Muscle of arm (tissue), 12 donors: ENCODE data around the gene ITGA1. TPM values are rescaled to one million over a fixed set of nuclear protein-coding genes. Genes with fewer than 3 reads are reported as not detected.
"Not testable (repeated sequence)": the region's sequence is repeated elsewhere in the genome, so short reads cannot be mapped to it uniquely, and the experiment has no call there.

Experiments used
- DNase-seq: peaks from one replicate; pipeline ENCODE4 v3.0.0-alpha.2; 2013
- polyA plus RNA-seq, 12 donors: library from polyadenylated mRNA; unstranded; fragments of 120-200 nt; gene quantifications; one replicate each; pipeline ENCODE4 v1.2.1, GENCODE V29; 2013; ENCODE audit not compliant: insufficient read length in 12 of 12

ITGA1 gene
- polyA plus RNA-seq, 12 donors = 19.2 to 29.5 (median 27.2) TPM; not detected in 1

DNA sequence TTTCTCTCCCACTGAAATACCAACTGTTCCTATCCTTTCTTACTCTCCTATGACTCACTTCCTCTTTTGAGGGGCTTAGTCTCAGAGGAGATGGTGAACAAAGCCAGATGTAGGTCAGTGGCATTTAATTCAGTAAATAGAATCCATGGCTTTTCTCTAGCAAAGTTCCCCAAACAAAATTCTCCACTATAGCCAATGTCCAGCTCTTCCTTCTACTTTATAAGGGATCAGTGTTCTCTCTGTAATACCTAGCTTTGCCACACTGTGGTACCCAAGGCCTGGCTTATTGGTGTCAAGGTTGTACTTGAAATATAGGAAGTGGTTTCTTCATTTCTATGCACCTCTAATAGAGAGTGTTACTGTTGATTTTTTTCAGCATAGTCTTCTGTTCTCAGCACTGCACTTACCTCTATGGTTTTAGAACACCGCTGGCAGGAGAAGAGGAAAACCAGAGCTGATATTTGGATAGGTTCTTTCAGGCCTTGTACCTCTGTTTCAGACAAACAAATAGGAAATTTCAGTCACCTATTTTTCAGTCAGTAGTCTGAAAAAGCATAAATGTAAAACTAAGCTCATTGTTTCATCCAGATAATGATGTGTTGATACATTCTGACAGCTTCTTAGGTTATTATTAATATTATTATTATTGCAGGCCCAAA lies 160.8 kb downstream of the ITGA1 start:
- DNase-seq = peak; percentile 70

DNA sequence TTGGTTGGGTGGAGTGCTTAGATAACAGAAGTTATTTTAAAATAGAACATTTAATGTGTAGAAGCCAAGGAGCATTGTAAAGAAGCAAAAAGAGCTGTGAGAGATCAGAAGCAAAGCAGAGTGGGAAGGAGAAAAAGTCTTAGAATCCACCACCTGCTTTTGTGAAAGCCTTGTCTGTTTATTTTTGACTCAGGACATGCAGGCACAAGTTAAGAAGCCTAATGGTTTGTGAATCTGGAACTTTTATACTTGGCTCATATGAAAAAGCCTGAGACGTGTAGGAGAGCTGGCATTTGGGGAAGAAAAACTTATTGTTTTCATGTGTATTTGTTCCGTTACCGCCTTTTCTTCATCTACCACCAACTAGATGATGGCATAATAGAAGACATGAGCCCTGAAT lies 163.0 kb downstream of the ITGA1 start:
- no peak for DNase-seq

DNA sequence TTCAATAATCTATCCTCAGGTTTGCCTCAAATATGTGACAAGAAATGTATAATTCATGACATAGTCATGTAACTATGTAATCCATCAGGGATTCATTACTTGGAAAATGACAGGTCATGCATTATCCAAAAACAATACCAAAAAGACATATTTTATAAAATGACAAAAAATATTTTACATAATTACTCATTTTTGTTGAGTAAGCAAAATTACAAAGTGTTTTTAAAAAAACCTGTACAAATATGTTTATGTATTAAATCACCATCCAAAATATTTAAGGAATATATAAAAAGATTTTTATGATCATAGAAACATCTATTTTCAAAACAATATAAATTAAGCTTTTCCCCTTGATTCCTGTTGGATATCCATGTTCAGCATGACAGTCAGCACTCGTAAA lies 164.8 kb downstream of the ITGA1 start:
- DNase-seq = no peak

DNA sequence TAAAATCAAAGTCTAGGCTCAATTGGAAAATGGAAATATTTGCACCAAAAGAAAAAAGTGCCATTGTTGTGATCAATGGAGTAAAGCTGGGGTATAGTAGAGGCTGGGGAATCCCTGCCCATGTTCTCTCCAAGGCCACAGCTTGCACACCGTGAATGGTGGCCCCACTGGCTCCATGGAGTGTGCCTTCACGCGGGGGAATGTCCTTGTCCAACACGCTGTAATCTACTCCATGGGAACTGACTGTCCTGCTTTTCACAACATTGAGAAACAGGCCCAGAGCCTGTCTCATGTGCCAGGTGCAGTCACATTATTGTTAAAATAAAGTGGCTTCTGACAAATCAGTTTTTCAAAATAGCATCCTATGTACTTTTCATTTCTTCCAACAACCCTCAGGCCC lies 168.3 kb downstream of the ITGA1 start:
- DNase-seq = no peak

DNA sequence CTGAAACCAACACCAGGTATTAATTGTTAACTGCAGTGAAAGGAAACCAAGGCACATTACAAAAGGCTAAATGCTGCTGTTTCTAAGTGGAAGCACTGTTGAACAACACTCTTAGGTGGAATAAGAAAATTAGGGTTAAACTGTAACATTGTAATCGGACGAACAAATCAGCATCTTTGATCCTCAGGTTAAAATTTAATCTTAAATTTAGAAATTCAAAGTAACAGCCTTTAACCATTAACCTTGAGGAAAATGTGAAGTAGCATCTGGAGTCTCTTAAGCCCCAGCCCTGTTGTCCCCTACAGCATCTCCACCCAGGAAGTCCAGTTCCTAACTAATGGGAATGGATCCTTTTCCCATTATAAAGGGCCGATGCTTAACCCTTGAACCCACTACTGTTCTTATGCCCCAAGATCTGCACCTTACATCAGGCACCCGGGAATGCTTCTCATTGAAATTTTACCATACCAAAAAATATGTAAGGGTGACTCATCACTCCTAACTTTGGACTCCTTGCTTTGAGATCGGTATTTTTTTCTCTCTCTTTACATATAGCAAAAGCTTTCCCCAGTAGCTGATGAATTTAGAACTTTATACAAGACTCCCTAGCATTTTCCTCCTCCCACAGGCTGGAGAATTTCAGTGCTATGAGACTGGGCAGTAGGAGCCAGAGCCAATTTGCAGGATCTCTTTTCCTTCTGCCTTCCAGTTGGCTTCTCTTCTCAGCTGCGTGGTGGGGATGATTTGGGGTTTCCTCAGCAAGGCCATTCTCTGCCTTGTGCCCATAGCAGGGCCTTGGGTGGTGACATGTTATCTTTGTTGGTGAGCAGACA lies 169.4 kb downstream of the ITGA1 start:
- DNase-seq = no peak

DNA sequence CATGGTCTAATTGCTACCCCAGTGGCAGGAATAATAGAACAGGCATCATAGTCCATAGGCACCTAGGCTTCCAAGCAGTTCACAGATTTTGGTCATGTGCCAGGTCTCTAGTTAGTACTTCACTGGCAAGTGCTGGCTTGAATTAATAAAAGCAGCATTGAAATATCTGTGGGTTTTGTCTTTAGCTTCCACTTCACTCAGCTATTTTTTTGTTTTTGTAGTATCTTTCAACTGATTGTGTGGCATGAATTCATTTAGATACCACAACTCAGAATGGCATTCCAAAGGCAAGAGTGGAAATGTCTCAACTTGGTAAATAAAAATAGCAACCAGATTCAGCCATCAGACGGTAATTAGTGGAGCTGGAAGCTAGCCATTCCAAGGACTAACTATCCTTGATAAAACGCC lies 173.6 kb downstream of the ITGA1 start:
- DNase-seq = no peak

DNA sequence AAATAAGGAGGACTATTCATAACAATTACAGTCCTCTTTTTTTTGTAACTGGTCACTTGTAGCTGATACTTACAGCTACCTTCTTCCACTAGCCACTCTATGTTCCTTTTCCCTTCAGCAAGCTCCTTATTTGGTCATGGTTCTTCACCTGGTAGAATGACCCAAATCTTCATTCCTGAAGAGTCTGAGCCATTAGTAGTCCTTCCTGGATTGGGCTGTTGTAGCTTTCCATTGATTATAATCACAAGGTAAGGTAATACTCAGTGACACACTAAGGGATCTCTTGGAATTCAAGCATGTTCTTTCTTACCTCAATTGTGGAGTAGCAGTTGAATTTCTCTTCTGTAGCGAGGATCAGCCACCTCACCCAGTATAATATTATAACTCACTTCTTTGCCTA lies 175.9 kb downstream of the ITGA1 start:
- DNase-seq = no peak

DNA sequence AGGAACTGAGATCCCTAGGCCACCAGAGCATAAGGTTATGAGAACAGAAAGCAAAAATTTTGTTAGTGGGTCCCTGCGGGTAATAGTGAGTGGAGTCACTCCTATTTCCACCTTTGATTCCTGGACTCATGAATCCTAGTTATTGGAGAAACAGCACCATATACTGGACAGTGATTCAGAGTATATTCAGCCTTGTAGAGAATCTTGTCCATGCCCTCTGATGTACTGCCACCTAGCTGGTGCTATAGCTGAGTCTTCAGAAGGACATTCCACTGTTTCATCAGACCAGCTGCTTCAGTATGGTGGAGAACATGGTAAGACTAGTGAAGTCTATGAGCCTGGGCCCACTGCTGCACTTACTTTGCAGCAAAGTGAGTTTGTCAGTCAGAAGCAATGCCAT lies 176.4 kb downstream of the ITGA1 start:
- DNase-seq = no peak

DNA sequence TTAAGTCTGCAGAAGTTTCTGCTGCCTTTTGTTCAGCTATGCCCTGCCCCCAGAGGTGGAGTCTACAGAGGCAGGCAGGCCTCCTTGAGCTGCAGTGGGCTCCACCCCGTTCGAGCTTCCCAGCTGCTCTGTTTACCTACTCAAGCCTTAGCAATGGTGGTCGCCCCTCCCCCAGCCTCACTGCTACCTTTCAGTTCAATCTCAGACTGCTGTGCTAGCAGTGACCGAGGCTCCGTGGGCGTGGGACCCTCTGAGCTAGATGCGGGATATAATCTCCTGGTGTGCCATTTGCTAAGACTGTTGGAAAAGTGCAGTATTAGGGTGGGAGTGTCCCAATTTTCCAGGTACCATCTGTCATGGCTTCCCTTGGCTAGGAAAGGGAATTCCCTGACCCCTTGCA lies 188.4 kb downstream of the ITGA1 start:
- not testable (repeated sequence) for DNase-seq

DNA sequence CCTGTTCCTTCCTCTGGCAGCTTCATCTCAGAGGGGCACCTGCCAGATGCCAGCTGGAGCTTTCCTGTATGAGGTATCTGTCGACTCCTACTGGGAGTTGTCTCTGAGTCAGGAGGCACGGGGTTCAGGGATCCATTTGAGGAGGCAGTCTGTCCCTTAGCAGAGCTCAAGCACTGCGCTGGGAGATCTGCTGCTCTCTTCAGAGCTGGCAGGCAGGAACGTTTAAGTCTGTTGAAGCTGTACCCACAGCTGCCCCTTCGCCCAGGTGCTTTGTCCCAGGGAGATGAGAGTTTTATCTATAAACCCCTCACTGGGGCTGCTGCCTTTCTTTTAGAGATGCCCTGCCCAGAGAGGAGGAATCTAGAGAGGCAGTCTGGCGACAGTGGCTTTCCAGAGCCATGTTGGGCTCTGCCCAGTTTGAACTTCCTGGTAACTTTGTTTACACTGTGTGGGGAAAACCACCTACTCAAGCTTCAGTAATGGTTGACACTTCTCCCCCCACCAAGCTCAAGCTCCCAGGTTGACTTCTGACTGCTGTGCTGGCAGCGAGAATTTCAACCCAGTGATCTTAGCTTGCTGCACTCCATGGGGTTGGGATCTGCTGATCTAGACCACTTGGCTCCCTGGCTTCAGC lies 189.7 kb downstream of the ITGA1 start:
- no peak for DNase-seq

DNA sequence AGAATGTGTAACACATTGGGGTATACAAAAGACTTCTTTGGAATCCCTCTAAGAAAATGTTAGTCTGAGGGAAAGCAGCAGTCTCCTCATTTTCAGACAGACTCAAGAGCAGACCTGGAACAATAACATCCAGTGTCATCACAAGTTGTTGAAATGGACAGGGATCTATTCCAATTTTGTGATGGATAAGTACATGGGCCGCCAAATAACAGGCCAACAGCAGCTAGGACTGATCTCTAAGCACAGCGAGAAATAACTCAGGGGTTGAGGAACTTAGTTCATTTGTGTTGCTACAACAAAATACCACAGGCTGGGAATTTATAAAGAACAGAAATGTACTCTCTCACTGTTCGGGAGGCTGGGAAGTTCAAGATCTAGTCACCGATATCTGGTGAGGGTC lies 193.8 kb downstream of the ITGA1 start:
- no peak for DNase-seq

DNA sequence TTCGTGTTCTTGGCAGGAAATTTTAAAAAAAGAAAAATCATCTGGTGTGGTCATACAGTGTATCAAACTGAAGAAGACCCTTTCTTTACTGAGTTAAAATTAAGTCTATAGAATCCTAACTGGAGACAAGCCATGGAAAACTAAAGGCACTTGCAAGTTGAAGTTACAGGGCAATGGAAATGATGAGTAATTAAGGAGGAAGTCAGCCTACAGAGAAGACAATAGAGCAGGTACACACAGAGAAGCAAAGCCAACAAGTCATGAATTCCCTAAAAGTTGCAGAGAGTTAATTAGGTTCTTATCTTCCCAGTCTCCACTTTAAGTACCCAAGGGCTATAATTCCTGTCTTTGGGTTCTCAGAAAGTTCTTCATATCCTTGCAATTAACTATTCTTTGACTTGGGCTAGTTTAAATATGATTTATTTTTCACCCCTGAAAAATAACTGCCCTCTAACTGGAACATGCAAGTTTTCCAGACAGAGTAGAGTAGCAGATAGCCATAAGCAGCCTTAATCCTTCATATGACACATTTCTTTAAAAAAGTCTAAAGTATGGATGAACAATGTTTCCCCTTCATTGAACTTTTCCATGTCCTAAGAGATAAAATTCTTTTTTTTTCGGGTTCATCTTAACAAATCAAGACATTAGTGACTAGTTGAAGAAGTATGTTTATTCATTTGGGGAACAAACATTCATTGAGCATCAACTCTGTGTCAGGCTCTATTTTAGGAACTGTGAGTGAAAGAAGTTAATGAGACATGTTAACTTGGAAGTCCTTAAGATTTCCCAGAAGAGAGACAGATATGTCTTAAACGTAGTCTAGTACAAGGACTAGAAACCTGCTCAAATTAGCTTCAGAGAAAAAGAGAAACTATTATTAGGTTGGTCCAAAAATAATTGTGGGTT lies 196.3 kb downstream of the ITGA1 start:
- DNase-seq = no peak

DNA sequence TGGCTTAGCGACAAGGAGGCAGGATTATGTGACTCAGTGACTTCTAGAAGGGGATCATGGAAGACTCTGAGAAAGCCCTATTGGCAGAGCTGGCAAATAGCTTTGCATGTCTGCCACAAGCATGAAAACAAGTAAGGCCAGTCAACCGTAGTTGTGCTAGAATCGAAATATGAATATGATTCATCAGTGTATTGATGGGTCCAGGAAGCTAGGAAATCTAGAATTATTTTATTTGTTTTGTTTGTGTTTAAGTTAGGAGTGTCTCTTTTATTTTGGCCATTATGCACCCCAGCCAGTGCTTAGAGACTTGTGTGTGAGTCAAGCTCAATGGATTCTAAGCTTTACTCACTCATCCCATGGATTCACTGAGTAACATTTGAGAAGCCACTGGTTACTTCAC lies 197.6 kb downstream of the ITGA1 start:
- DNase-seq = no peak

DNA sequence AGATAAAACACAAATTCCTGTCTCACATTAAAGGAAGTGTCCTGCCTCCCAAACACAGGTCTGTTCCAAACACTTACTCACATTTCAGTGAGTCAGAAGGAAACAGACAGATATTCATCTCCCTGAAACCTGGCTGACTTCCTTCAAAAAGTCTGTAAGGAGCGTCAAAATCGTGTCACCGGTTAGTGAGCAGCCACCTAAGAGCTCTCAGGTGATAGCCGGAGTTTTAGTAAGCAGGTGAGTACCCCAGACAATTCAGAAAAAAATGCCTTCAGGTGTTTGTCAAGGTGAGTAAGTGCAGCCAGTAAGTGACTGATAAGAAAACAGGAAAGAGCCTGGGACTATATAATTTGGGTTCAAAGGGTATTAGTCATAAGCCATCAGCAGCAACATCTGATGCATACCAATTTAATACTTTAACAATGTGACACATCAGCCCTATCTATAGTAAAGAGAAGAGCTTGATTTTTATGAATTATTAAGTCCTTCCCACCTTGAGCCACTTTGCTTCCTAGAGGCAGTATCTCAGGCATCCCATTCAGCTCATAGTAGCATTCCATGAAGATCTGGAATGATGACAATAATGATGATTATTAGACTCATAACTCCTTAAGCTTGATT lies 200.1 kb downstream of the ITGA1 start:
- DNase-seq = no peak

DNA sequence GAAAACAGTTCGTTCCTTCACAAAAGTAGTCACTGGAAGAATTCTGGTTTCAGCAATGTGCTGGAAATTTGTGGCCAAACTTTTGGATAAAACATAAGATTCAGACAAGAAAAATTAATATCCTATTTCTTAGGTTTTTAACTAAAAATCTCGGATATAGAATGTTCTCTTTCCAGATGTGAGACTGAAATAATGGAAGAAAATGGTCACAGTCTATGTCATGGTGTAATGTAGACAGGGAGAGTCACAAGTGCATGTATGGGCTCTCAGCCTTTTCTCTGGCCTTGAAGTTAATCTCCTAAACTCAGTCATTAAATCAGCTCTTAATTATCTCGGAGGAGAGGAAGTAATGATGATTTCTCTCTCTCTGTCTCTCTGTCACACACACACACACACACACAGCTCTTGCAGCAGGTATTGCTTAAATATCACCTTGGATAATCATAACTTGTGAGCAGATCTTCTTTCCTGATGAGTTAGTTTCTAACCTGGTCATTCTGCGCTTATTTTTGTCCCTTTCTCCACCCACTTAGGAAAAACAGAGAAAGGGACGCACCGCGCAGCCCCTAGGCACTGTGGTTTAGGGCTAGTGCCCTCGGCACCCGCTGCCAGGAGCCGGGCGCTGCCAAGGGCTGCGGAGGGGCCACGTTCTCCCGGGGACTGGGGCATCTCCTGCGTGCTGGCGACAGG lies 200.8 kb downstream of the ITGA1 start:
- DNase-seq = no peak

DNA sequence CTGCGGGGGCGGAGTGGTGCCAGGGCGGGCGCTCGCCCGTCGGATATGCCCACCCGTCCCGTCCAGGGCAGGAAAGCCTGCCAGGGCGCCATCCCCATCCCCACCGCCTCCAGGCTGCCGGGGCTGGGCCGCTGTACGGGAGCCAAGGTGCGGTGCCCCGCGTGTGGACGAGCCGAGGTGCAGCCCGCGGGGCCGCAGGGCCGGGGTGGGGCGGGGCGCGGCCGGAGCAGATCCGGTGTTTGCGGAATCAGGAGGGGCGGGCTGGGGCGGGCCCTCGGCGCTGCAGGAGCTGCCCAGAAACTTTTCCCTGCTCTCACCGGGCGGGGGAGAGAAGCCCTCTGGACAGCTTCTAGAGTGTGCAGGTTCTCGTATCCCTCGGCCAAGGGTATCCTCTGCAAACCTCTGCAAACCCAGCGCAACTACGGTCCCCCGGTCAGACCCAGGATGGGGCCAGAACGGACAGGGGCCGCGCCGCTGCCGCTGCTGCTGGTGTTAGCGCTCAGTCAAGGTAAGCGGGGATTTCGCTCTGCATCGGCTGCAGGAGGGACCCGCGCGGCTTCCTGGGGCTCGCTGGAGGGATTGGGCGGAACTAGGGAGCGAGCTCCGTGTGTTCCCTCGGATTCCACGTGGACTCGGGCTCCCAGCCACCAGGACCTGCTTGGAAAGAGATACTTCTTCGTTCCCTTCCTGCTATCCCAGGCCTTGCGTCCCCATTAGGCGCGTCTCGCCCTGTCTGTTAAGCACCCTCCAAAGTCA lies 201.5 kb downstream of the ITGA1 start, which contains the start of gene ITGA2:
Gene ITGA2, plus strand, starts transcription at position 328 of the 756 bp plus-strand sequence. Its CDS starts 117 bp downstream, at position 445.
- DNase-seq = peak; percentile 43

DNA sequence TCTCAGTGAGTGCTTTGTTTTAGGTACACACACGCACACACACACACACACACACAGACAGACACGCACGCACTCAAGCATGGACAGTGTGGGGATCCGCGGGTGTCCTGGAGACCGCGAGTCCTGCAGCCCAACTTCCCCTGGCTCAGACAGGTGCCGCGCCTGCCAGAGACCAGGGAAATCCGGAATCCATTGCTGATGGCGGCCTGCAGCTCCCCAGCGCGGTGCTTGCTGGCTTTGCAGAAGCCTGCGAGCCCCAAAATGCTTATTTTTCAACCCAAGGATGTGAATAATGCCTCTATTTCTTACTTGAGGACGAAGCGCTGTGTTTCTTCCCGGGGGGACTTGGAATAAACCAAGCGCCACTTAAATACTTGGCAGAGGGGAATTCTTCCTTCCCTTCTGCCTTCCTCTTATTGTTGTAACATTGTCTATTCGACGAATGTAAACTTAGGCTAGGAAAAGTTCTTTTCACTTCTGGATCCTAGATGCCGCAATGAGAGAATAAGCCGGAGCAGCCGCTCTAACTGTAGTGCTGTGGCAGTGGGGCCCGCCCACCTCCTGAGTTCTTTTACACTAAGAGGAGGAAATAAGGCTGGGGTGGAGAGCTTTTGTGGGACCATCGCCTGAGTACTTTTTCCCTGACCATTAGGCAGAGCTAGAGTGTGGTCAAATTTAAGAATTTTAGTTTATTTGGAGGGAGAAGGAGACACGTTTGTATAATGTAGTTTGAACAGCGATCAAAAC lies 202.2 kb downstream of the ITGA1 start:
- peak; percentile 58 for DNase-seq

DNA sequence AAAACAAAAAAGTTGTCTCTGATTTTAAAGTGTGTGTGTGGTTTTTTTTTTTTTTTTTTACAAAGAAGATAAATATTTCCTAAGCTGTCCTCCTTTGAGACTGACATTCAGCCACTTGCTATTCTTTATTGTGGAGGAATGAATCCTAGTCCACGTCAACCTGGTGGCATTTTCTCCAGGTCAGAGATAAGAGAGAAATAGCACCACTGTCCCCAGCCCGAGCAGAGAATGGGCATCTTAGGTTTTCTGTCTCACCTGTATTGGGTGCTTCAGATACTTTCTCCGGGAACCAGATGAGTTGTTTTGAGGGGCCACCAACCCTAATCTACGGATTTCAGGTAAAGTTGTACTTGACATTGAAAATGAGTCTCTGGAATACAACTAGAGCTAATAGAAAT lies 202.8 kb downstream of the ITGA1 start:
- no peak for DNase-seq

DNA sequence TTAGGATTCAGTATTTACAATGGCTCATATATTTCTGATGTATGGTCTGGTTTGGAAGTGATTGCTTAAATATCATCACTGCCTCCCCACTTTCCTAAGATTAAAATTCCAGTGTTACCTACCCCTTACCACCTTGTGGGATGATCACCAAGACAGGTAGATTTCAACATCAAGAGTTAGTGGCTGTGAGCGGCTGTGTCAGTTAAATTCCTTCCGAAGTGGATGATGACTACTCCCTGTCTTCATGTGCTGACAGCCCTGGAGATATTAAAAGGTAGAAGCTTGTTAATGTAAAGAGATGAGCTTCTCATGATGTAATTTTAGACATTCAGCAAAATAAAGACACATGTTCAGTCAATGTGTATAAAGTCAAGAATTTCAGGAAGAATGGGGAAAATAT lies 205.7 kb downstream of the ITGA1 start:
- no peak for DNase-seq
